OCI-LY1 (cell line): ENCODE data around the gene SMAD3.

ENCODE experiments used
- H2AFZ ChIP-seq: fragments of 200-600 bp; sonication (generic), shearing (Covaris generic); 2 replicates; pipeline ENCODE4 v1.6.0; 2014; ENCODE audit warnings: antibody characterized with exemption, mild to moderate bottlenecking, low read length
- H3F3A ChIP-seq: fragments of 200-600 bp; sonication (generic), shearing (Covaris generic); 2 replicates; pipeline ENCODE4 v1.6.0; 2014; ENCODE audit warnings: mild to moderate bottlenecking, antibody characterized with exemption, low read length, moderate library complexity; ENCODE audit not compliant: insufficient read depth
- H3K27ac ChIP-seq: fragments of 200-600 bp; sonication (generic); 2 replicates; pipeline ENCODE4 v1.5.1; 2014; ENCODE audit warnings: low read length, mixed run types, mild to moderate bottlenecking, low read depth; ENCODE audit not compliant: poor library complexity, severe bottlenecking
- H3K27me3 ChIP-seq: fragments of 200-600 bp; sonication (generic); 2 replicates; pipeline ENCODE4 v1.6.0; 2014; ENCODE audit warnings: antibody characterized with exemption, mild to moderate bottlenecking, low read length, moderate library complexity; ENCODE audit not compliant: insufficient read depth
- H3K36me3 ChIP-seq: fragments of 200-600 bp; sonication (generic); 2 replicates; pipeline ENCODE4 v1.6.1; 2014; ENCODE audit warnings: mild to moderate bottlenecking, antibody characterized with exemption, low read length, moderate library complexity, mixed read lengths; ENCODE audit not compliant: insufficient read depth
- H3K4me1 ChIP-seq: fragments of 200-600 bp; sonication (generic); 2 replicates; pipeline ENCODE4 v1.5.1; 2014; ENCODE audit warnings: mild to moderate bottlenecking, low read length, moderate library complexity; ENCODE audit not compliant: insufficient read depth, severe bottlenecking
- H3K4me2 ChIP-seq: fragments of 200-600 bp; sonication (generic), shearing (Covaris generic); 2 replicates; pipeline ENCODE4 v1.6.1; 2014; ENCODE audit warnings: low read length
- H3K4me3 ChIP-seq: fragments of 200-600 bp; sonication (generic); 2 replicates; pipeline ENCODE4 v1.5.1; 2014; ENCODE audit warnings: low read length, low read depth, mild to moderate bottlenecking, mixed read lengths; ENCODE audit not compliant: poor library complexity, severe bottlenecking
- H3K79me2 ChIP-seq: fragments of 200-600 bp; shearing (Covaris generic); 2 replicates; pipeline ENCODE4 v1.6.1; 2016; ENCODE audit warnings: mixed run types, low read length, mixed read lengths; ENCODE audit not compliant: insufficient read depth
- H3K9ac ChIP-seq: fragments of 200-600 bp; sonication (generic), shearing (Covaris generic); 2 replicates; pipeline ENCODE4 v1.6.1; 2014; ENCODE audit warnings: mild to moderate bottlenecking, low read length, mixed read lengths
- H3K9me2 ChIP-seq: fragments of 200-600 bp; sonication (generic), shearing (Covaris generic); 2 replicates; pipeline ENCODE4 v1.6.1; 2014; ENCODE audit warnings: low read depth, mild to moderate bottlenecking, low read length, mixed read lengths
- H3K9me3 ChIP-seq: fragments of 200-600 bp; shearing (Covaris generic); 2 replicates; pipeline ENCODE4 v1.6.1; 2014; ENCODE audit warnings: low read length, mixed read lengths
- H4K20me1 ChIP-seq: fragments of 200-600 bp; sonication (generic), shearing (Covaris generic); 2 replicates; pipeline ENCODE4 v1.6.0; 2016; ENCODE audit warnings: mild to moderate bottlenecking, low read length; ENCODE audit not compliant: insufficient read depth
- EZH2 ChIP-seq: fragments of 200-600 bp; sonication (generic), shearing (Covaris generic); IDR thresholded peaks from 2 replicates; pipeline ENCODE4 v1.8.0; 2017; ENCODE audit warnings: borderline replicate concordance, mixed run types, mild to moderate bottlenecking, antibody characterized with exemption, low read length, moderate library complexity, mixed read lengths
- TF ChIP-seq, protein P1 (sequence below): fragments of 200-600 bp; sonication (generic), shearing (Covaris generic); IDR thresholded peaks from 2 replicates; pipeline ENCODE4 v1.5.1; 2017; ENCODE audit warnings: mild to moderate bottlenecking, antibody characterized with exemption, low read length, moderate library complexity, mixed read lengths

Gene SMAD3

DNA sequence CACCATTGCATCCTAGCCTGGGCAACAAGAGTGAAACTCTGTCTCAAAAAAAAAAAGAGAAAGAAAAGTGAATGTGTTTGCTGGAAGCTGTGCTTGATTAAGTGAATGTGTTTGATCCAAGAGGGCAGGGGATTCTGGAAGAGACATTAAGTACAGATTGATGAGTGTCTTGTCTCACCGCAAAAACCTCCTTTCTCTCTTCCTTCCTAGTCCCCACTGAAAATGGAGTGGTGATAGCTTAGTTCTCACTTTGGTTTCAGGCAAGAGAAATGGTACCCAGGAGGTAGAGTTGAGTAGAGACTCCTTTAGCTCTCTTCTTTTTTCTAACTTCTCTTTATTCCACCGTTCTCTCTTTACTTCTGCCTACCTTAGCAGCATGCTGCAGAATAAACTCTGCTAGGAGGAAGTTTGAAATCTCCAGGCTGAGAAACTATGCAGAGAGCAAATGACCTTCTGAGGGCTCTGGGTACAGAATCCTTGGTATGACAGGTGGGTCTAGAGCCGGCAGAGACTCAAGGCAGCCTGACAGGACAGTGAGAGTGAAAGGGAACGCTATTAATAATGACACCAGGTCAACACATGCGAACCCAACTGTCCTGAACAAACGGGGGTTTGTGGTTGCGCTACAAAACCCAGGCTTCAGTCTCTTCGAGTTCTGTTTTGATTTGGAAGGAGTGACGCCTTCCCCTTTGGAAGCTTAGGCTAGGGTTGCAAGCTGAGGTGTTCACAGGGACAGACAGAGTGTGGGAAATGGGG, 74.9 kb downstream of the SMAD3 start:
- no peaks in the 10 kb centered on the region for H3K27me3 ChIP-seq
- H3F3A ChIP-seq, result no peaks in the 10 kb centered on the region
- H3K36me3 ChIP-seq, result no peaks in the 10 kb centered on the region
- peaks cover 100% of the 10 kb centered on the region for H3K4me1 ChIP-seq
- H3K4me2 ChIP-seq, result peak overlapping the region; percentile 35
- H2AFZ ChIP-seq, result no peak overlapping the region
- H3K9me3 ChIP-seq, result no peaks in the 10 kb centered on the region
- peak overlapping the region; percentile 80 for H3K27ac ChIP-seq
- no peaks in the 10 kb centered on the region for H3K9me2 ChIP-seq
- TF ChIP-seq, protein P1, sequence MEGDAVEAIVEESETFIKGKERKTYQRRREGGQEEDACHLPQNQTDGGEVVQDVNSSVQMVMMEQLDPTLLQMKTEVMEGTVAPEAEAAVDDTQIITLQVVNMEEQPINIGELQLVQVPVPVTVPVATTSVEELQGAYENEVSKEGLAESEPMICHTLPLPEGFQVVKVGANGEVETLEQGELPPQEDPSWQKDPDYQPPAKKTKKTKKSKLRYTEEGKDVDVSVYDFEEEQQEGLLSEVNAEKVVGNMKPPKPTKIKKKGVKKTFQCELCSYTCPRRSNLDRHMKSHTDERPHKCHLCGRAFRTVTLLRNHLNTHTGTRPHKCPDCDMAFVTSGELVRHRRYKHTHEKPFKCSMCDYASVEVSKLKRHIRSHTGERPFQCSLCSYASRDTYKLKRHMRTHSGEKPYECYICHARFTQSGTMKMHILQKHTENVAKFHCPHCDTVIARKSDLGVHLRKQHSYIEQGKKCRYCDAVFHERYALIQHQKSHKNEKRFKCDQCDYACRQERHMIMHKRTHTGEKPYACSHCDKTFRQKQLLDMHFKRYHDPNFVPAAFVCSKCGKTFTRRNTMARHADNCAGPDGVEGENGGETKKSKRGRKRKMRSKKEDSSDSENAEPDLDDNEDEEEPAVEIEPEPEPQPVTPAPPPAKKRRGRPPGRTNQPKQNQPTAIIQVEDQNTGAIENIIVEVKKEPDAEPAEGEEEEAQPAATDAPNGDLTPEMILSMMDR, result no peak
- no peak for TF ChIP-seq EZH2
- no peaks in the 10 kb centered on the region for H4K20me1 ChIP-seq
- peaks cover 61% of the 10 kb centered on the region for H3K79me2 ChIP-seq
- H3K9ac ChIP-seq, result peak overlapping the region; percentile 35; the same call in 1 of the 2 replicates
- no peak overlapping the region for H3K4me3 ChIP-seq

- Histone ChIP-seq H3K79me2 (peaks cover 44% of the 10 kb centered on the region), H3F3A (no peaks in the 10 kb centered on the region), H3K9me2 (no peaks in the 10 kb centered on the region), H3K4me3 (no peak overlapping the region), H3K4me1 (peaks cover 100% of the 10 kb centered on the region), H3K27ac (peak overlapping the region; percentile 62), H3K36me3 (no peaks in the 10 kb centered on the region), H4K20me1 (no peaks in the 10 kb centered on the region), H3K4me2 (no peak overlapping the region), H2AFZ (no peak overlapping the region), H3K9ac (no peak overlapping the region), H3K9me3 (no peaks in the 10 kb centered on the region), H3K27me3 (no peaks in the 10 kb centered on the region)
- no peak for TF ChIP-seq EZH2
- TF ChIP-seq, protein P1, result no peak
Measured at GRCh38 chr15:67142092-67142766, 76.8 kb downstream of the SMAD3 start.

- Histone ChIP-seq H3K4me2 (no peak overlapping the region), H3K9ac (no peak overlapping the region), H3K36me3 (no peaks in the 10 kb centered on the region), H2AFZ (no peak overlapping the region), H4K20me1 (no peaks in the 10 kb centered on the region), H3F3A (no peaks in the 10 kb centered on the region), H3K9me2 (no peaks in the 10 kb centered on the region), H3K79me2 (peaks cover 39% of the 10 kb centered on the region), H3K27me3 (no peaks in the 10 kb centered on the region), H3K4me3 (no peak overlapping the region), H3K9me3 (no peaks in the 10 kb centered on the region), H3K27ac (peak overlapping the region; percentile 99), H3K4me1 (peaks cover 100% of the 10 kb centered on the region)
- TF ChIP-seq EZH2, result no peak
- TF ChIP-seq, protein P1, result no peak
Measured at GRCh38 chr15:67142767-67143100, 77.3 kb downstream of the SMAD3 start.
